HFF-Myc (cell line): Measurements from ENCODE around the gene MTF1.
"Not testable (repeated sequence)": the region's sequence is repeated elsewhere in the genome, so short reads cannot be mapped to it uniquely, and the experiment has no call there.

Experiments used
- DNase-seq: peaks from one replicate; pipeline ENCODE4 v3.0.0-alpha.2; 2011; ENCODE audit warnings: low read depth; ENCODE audit errors: extremely low read depth
- H3K4me3 ChIP-seq: replicated peaks from 2 replicates; pipeline ENCODE4 v1.5.1; 2011; ENCODE audit warnings: low read depth, mild to moderate bottlenecking, control low read depth, low read length
- TF ChIP-seq, protein P1 (sequence below): IDR thresholded peaks from 2 replicates; pipeline ENCODE4 v1.5.1; 2012; ENCODE audit warnings: mild to moderate bottlenecking, low read depth, low read length, control low read depth; ENCODE audit errors: missing control alignments

MTF1 gene

DNA sequence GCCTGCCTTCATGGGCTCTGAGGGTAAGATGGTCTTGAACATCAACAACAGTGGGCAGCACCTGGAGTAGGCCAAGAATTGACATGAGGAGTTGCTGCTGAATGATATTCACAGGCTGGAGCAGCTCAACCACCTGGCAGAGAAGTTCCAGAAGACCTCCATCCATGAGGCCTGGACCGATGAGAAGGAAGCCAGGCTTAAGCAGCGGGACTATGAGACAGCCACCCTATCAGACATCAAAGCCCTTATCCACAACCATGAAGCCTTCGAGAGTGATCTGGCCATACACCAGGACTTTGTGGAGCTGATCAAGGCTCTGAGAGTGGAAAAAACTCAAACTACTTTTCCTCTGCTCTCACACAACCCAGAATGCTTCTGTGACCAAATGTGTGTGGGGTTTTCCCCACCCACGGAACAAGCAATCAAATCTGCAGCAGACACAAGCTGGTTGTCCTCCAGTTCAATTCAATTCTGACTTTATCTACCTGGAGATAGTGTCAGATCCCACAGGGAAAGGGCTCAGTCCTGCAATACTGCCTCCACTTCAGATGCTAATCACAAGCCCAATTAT lies 82.4 kb downstream of the MTF1 start:
- no peak overlapping the region for H3K4me3 ChIP-seq
- DNase-seq = no peak
- TF ChIP-seq, protein P1, sequence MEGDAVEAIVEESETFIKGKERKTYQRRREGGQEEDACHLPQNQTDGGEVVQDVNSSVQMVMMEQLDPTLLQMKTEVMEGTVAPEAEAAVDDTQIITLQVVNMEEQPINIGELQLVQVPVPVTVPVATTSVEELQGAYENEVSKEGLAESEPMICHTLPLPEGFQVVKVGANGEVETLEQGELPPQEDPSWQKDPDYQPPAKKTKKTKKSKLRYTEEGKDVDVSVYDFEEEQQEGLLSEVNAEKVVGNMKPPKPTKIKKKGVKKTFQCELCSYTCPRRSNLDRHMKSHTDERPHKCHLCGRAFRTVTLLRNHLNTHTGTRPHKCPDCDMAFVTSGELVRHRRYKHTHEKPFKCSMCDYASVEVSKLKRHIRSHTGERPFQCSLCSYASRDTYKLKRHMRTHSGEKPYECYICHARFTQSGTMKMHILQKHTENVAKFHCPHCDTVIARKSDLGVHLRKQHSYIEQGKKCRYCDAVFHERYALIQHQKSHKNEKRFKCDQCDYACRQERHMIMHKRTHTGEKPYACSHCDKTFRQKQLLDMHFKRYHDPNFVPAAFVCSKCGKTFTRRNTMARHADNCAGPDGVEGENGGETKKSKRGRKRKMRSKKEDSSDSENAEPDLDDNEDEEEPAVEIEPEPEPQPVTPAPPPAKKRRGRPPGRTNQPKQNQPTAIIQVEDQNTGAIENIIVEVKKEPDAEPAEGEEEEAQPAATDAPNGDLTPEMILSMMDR = no peak

- DNase-seq, H3K4me3 ChIP-seq: not testable (repeated sequence)
These were observed 88.0 kb downstream of the MTF1 start for GRCh38 chr1:37771440-37771839.

DNA sequence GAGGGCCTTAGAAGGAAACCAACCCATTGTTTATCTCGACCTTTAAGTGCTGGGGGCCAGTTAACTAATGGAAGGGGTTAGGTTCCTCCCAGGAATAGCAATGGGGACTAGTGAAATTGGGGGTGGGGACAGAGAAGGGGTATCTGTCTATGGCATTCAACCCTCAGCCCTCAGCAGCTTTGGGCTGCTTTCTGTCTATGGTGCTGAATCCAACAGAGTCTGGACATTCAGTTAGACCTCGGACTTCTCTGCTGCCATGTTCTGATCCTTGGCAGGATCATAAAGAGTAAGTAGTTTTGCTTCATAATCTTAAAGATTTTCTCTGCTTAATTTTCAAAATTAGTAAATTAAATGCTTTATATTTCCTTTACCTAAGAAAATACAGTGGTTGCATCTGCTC lies 91.9 kb downstream of the MTF1 start:
- TF ChIP-seq, protein P1 = no peak
- no peak overlapping the region for H3K4me3 ChIP-seq
- no peak for DNase-seq

- no peak overlapping the region for H3K4me3 ChIP-seq
- no peak for DNase-seq
These were observed 93.3 kb downstream of the MTF1 start for GRCh38 chr1:37765916-37766664.

GRCh38 chr1:37764888-37765441 lies 94.4 kb downstream of the MTF1 start, which contains the start of gene EPHA10:
EPHA10 (minus strand) TSS chr1:37765120; CDS start chr1:37765066, 54 bp downstream.
- TF ChIP-seq, protein P1 = no peak
- no peak for DNase-seq
- no peak within 1 kb of the TSS for H3K4me3 ChIP-seq

More at GRCh38 chr1:37765916-37766664, 93.3 kb downstream of the MTF1 start:
- TF ChIP-seq, protein P1 = no peak

DNA sequence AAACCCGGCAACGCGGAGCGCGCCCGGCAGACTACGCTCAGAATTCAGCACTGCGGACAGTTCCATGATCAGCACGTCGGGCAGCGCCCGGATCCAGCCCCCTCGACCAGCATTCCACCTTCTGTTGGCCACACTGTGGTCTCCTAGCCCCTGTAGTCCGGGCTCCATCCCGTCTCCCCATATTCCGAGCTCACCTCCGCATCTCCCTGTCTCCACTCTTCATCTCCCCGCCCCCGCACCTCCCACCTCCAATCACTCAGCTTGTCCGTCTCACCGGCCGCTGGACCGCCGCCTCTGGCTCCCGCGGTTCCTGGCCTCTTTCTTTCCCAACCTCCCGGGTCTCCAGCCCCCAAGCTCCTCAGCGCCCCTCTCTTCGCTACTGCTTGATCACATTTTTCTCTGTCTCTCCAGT lies 95.0 kb downstream of the MTF1 start:
- TF ChIP-seq, protein P1 = no peak
- H3K4me3 ChIP-seq = no peak overlapping the region
- peak; percentile 21 for DNase-seq

DNA sequence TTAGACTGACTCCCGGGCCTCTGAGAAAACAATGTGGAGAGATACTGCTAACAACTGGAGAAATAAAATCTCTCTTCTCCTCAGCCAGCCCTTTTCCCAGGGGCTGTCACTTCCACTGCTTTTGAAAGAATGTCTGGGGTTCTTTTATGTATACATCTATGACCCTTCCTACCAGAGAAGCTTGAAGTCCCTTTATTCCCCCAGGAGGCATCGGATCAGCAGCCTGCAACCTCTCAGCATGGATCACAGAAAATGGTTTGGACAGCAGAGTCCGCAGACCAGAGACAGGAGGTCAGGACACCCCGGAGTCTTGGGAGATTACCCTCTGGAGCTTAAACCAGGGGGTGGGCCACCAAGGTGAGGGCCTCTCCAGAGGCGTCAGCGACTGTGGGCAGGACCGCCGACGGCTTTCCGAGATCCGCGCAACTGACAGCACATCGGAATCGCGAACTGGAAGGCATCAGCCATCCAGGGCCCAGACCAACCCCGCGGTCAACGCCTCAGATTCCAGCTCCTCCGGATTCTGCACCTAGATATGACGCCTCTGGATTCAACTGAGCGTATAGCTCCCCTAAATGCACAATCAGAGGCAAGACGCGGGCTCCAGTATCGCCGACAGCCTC lies 95.5 kb downstream of the MTF1 start:
- TF ChIP-seq, protein P1 = no peak
- H3K4me3 ChIP-seq = no peak overlapping the region
- DNase-seq = no peak
